NK-92 (cell line): Measurements from ENCODE around the gene JTB.

Experiments
- DNase-seq: peaks from one replicate; lab custom pipeline; 2025; ENCODE audit not compliant: unreplicated experiment; lab: John Stamatoyannopoulos, UW

Gene JTB

DNA sequence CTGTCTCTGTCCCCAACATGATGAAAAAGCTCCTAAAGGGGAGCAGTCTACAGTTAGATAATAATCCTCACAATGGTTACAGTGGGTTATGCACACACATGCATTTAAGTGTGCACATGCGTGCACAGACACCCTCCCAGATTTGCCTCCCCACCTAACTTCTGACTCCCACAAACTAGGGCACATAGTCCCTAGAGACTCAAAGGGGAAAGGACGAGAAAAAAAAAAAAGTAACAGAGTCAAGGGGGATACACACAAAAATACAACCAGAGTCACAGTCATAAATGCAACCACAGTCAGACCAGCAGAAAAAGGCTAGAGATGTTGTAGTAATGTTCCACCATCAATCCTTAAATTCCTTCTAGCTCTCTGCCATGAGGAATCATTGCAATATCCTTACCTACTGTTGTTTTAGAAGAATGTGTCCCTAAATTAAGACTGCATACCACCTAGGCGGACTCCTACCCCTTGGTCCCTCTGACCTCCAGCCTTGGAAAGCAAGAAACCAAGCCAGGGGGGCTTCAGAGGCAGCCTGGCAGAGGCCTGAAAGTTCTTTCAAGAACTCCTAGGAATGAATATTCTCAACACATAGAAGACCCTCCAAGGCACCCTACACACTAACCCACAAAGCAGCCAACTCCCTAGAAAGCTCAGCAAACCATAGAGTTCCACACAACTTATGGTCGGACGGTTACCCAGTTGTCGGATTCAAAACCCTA is 20.3 kb downstream of the JTB start:
- DNase-seq, result no peak

DNA sequence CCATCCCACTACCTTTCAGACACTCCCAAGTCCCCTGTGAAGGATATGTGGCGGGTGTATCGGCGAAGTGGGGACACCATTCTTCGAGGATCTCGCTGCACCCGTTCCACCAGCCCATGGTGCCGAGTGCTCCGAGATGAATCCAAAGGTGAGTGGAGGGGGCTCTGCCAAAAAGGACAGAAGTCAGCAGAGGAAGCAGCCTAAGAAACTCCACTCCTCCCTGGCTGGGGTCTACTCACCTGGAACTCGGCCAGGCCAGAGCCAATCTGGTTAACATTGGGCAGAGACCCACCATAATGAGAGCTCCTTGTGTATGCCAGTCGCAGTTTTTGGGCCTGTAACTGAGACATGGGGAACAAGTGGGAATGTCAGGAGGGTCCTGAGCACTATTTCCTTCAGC is 22.6 kb downstream of the JTB start:
- no peak for DNase-seq

DNA sequence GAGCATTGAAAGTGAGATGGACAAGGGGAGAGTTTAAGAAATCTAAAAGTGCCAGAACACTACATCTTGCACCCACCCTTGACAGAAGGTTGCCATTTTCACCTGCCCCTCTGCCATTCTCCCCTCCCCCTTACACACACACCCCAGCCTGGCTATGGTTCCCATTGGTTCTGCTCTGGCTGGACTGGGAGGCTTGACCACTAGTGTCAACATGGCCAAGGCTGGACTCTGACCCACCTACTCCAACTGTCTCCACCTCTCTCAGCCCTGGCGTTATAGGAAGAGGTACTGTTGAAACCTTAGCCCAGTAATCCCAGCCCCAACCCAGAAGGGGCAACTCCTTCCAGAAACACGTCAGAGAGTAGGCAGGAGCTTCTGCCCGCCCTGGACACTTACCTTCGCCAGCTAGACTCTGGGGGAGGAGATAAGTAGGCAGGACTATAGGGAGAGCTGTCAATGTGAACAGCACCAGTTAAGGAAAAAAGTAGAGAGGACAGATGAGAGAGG is 23.6 kb downstream of the JTB start:
- no peak for DNase-seq

DNA sequence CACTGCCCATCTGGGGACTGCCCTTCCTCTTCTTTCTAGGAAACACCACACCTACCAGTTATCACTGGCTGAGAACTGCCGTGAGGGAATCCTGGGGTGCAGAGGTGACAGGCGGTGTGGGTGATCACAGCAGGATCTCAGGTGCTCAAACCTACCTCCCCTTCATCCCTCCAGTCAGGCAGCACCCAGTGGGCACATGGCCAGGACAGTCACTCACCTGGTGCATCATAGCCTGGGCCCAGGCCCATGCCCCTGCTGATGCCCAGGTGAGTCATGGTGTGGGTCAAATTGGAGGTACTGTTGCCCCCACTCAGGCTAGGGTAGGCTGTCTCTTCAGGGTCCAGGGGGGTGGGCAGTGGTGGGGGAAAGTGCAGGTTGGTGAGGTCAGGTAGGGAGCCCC is 25.7 kb downstream of the JTB start:
- DNase-seq, result no peak

DNA sequence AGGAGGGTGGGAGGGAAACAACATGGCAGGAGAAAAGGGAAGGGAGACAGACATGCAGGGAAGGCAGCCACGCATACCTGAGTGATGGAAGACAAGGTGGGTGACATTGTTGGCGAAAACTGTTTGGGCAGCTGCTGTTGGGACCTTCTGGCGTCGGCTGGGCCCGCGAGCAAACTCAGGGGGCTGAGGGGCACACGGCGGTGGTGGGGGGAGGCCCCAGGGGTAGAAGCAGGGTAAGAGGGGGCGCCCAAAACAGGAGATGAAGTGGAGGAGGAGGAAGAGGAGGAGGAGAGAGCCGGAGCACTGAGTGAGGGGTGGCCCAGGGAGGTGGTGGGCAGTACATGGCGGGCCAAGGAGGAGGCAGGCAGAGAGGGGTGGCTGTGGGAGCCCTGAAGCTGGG is 26.3 kb downstream of the JTB start:
- no peak for DNase-seq

DNA sequence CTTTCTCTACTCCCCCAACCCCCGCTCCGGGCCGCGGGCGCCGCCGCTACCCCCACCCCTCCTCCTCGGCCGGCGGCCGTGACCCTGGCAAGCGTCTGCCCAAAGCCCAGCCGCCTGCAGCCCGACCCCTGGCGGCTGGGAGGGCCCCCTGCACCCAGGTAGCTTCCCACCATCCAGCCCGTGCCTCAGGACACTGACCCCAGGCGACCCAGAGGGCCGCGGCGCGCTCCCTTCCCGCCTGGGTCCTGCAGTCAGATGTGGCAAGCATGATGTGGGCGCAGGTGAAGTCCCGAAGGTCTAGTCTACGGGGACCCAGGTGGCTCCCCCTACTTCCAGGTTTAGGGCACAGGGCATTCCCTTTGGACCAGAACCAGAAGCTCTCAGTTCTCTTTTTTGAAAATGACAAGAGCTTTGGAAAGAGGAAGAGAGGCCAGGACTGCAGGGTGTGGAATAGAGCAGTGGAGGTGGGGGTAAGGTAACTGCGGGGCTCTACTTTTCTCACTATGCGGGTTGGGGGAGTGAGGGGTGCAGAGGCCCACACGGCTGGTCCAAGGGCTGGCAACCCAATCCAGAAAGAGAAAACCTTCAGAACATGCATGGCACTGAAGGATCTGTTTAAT is 30.7 kb downstream of the JTB start, which contains the start of gene DENND4B:
Gene DENND4B, minus strand, starts transcription at position 97 of the 620 bp plus-strand sequence. CDS start 2,344 bp downstream, outside the sequence.
- no peak for DNase-seq

DNA sequence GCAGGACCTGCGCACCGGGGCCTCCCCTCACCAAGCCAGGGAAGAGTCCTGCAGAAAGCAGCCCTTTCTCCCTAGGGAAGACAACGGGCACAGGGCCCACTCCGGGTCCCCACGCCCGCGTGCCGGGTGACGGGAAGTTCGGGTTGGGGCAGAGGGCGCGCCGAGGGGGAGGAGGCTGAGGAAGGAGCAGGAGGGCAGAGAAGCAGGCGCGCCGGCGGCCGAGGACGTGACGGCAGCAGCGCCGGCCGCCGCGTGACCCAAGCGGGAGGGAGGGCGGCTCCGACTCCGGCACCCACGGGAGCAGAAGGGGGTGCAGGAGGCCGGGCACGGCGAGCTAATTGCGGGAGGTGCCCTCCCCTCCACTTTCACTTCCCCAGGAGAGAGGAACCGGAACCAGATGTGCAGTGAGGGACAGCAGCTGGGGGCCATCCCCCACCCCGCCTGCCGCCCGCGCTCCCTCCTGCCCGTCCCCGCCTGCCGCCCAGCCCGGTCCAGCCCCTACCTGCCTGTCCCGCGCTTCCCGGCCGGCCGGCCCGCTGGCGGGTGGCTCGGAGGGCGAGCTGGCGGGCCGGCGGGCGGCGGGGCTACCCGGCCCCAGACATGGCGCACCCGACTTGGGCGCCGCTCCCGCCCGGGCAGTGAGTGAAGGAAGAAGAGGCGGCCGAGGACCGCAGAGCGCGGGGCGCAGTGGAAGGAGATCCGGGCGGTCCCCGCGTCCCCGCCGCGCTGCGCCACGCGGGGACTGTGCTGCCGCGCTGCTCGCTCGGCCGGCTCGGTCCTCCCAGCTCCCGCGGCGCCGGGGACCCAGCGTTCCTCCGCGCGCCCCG is 31.5 kb downstream of the JTB start:
- DNase-seq, result no peak

DNA sequence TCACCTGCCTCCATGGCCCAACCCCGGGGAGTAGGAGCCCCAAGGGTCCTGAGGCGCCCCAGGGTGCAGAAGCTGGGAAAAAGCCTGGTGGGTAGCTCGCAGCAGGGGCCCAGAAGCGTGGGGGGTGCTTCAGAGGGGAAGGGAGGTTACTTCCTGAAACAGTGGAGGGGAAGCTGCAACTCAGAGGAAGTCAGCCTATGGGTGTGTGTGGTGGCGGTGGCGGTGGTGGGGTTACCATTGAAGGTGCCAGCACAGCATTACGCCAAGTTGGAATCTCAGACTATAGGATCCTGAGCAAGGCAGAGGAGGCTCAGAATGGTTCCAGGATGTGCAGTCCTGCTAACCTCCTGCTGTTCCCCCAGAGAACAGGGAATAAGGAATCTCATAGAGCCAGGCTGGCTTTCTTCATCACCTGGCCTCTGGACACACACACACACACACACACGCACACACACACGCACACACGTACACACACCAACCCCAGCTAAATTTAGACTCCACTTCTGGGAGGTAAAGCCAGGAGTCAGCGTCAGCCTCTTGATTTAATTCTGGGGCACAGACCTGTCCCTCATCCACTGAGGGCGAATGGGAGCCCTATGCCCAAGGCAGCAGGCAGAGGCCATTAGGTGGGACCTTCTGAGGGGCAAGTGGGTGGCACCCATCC is 32.2 kb downstream of the JTB start:
- no peak for DNase-seq

DNA sequence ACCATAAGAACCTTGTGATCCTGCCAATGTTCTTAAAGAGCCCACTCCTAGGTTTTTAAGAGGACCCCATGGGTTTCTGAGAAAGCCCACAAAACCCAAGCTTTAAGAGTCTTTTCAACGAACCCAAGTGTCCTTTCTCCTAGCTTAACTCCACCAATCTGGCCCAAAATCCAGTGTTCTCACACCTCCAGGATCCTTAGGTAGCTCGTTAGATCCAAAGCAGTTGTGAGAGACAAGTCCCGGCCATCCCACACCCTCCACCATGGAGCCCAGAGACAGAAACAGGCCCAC is 32.7 kb downstream of the JTB start:
- no peak for DNase-seq

DNA sequence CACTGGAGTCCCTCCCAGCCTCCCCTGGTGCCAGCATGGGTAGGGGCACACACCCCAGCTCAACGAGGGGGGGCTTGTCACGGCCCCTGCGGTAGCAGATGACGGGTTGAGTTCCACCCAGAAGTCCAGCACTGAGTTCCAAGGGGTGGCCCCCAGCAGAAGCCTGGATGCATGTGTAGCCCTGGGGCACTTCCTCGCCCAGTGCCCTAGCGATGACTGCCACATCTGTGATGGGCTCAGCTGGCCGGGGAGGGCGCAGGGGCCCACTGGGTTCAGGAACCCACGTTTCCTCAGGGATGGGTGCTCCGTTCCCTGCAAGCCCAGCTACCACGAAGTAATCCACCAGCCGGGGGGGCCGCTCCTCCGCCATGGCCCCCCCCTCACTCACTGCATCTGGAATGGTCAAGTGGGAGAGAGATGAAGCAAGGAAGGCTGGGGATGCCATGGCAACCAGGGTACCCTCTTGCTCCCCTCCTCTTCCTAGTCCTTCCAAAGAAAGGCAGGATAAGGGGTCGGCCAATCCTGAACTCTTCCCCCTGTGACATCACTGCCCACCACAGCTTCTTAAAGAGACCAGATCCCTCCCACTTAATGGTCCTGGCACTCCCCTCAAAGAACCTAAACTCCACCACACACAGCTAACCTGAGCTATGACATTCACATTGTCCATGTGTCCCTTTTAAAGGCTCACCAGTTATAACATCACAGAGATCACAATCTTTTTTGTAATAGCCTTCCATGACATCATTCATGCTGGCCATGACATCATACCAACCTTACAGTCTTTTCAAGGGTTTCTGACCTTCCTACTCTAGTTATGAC is 33.3 kb downstream of the JTB start:
- no peak for DNase-seq

DNA sequence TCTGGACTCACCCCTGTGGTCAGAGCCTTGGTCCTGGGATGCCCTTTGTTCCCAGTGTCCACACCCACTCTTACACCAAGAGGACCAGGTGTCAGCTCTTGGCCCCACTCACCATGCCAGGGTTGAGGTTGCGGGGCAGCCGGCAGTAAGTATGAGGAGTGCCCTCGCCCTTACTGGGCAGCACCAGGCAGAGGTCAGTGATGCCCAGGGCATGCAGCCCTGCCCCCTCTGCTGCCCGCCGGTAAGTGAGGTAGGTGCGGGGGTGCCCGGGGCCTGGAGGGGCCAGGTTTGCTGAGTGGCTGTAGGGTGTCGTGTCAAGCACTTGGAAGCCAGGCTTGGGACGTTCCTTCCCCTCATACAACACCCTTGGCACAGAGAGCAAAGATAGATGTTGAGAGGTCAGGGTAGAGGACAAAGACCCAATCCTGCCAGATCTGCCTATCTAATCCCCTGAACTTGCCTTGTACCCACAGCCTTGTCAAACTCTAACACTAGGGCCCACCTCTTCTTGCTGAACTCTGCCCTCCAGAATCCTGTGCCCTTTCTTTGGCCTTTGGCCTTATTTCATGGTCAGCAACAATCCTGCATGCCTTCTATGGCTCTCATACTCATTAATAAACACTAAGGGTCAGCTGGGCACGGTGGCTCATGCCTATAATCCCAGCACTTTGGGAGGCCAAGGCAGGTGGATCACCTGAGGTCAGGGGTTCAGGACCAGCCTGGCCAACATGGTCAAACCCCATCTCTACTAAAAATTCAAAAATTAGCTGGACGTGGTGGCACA is 34.5 kb downstream of the JTB start:
- no peak for DNase-seq

DNA sequence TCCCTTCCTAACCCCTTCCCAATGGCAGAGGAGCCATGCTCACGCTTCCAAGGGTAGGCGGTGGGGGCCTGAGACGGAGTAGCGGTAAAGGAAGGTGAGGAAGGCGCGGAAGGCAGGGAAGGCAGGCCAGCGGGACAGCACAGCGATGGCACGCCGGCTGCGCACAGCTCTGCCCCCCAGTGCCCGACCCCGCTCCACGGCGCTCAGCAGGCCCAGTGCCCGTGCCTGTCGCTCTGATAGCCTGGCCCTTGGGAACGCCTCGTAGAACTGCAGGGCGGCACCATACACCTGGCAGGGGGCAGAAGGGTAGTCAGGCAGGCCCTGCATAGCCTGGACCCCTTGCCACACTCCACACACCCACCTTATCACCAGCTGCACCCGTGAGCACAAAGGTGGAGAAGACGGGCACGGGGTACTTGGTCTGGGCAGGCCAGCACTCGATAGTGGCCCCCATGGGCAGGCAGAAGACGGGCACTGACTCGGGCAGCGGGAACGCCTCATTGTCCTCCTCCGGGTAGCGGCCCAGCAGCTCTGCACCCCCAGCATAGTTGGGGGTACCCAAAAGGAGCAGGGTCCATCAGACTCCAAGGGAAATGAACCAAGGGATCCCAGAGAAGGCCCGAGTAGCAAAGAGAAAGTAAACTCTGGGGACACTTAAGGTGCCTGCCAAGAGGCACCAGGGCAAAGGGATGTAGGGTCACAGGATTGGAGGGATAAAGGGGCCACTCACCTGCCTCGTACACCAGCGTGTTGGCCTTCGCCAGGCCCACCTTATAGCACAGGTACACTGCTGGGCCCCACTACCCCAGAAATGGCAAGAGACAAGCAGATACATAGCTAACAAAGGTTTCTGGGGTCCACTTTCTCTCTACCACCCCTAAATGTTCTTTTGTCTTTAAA is 35.4 kb downstream of the JTB start:
- no peak for DNase-seq

DNA sequence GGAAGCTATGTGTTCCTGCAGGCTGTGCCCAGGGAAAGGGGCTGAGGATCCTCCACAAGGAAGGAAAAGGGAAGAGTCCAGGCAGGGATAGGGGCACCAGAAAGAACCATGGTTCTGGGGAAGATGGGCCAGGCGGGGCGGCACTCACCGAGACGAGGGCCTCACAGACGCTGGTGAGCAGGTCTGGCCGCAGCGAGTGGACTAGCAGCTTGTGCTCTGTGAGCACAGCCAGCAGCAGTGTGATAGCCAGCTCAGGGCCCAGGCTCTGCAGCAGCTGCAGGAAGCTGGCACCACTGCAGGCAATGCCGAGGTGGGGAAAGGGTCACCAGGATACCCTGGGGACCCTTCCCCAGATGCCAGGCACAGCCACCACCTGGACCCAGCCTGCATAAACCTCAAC is 36.7 kb downstream of the JTB start:
- no peak for DNase-seq

DNA sequence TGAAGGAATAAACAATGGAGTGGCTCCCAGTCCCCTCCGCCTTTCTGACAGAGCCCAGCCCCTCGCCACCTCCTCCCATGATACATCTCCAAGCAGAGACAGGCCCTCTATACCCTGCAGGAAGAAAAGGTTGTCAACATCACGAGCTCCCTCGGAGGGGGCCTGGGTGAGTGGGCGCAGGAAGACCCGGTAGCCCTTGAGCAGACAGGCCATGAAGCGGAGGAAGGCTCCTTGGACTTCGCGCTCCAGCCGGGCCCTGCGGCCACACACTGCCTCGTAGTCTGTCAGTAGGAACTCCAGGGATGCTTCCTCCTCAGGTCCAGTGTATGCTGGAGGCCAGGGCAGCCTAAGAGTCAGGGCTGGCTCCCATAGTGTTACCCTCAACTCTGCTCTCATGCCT is 38.0 kb downstream of the JTB start:
- DNase-seq, result no peak

DNA sequence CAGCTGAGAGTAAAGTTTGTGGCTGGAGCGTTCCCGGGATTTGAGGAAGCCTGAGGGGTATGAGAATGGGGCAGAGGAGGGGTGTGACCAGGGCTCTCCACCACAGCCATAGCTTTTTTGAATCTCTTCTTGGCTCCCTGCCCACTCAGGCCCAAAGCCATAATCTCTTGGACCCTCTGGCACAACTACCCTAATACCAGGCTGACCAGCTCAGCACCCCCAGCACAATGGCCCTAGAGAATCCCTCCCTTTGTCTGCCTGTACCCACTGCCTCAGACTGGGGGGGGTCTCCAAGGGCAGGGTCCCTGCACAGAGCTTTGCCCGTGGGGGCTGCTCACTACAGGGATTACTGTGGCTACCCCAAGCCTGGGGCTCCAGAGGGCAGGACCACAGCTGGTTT is 38.5 kb downstream of the JTB start:
- DNase-seq, result no peak

DNA sequence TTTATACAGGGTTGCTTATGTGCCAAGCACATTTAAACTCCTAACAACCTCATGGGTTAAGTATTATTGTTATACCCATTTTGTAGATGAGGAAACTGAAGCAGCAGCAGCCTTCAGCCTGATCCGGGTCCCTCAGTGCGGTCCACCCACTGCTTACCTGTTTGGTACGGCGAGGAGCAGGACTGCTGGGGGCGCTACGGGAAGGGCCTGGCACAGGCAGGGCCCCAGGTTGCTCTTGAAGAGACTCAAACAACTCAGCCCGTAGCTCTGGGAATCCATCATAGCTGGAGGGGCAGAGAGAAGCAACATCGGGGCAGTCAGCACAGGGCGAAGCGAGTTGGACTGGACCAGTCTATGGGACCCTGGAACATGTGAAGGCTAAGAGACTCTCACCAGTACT is 40.1 kb downstream of the JTB start:
- no peak for DNase-seq

DNA sequence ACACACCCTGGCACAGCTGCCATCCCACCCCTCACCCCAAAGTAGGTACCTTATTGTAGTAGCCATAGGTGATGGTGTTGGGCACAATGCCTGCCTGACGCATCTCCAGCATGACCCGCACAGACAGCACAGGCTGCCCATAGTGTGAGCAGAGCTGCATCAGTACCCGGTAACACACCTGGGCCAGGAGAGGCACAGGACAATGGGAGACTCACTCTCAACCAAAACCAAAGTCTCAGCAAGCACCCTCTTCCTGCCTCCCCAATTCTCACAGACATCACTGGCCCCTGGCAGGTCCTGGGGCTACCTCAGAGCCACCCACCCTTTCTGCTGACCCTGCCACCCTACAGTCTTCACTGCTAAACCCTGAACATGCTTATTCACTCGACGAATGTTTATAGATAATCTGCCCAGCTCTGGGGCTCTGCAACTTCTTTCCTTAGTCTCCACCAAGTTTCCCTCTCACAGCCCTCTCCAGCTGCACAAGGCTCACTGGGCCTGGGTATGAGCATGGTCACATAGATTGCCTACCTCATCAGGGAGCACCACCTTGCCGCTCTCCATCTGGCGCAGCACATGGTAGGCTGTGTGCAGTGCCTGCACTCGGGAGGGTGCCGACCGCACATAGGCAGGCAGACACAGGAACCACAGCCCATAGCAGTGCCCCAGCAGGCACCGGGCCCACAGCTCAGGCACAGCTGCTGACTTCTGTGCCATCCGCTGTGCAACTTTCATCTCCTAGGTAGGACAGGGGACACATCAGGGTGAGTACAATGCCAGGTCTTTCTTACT is 41.3 kb downstream of the JTB start:
- DNase-seq, result no peak

DNA sequence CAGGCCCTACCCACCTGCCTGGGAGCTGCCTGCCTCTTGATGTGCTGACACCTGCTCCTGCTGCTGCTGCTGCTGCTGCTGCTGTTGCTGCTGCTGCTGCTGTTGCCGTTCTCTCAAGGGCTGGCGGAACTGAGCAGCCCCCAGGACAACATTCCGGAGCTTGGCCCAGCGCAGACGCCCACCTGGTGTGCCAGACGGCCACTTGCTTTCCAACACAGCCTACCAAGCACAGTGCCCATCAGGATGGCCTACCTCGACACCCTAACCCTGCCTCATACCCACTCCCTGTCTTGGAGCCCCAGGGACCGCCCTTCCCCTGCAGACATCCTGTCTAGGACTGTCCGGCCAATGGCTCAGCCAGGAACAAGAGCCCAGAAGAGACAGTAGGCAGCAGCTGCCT is 42.7 kb downstream of the JTB start:
- DNase-seq, result no peak
